ENCODE data around the gene GALNT2. TPM values are rescaled to one million over a fixed set of nuclear protein-coding genes. Genes with fewer than 3 reads are reported as not detected.
A peak's percentile ranks its signal among the peaks of the same experiment; 100 is the strongest.

GALNT2 gene
- total and polyA plus RNA-seq, 9 of the 15 experiments (the other 6 are each of a cell fraction or from before 2014, with no cell fraction given) = 1.6 to 106 (median 51.9) TPM

DNA sequence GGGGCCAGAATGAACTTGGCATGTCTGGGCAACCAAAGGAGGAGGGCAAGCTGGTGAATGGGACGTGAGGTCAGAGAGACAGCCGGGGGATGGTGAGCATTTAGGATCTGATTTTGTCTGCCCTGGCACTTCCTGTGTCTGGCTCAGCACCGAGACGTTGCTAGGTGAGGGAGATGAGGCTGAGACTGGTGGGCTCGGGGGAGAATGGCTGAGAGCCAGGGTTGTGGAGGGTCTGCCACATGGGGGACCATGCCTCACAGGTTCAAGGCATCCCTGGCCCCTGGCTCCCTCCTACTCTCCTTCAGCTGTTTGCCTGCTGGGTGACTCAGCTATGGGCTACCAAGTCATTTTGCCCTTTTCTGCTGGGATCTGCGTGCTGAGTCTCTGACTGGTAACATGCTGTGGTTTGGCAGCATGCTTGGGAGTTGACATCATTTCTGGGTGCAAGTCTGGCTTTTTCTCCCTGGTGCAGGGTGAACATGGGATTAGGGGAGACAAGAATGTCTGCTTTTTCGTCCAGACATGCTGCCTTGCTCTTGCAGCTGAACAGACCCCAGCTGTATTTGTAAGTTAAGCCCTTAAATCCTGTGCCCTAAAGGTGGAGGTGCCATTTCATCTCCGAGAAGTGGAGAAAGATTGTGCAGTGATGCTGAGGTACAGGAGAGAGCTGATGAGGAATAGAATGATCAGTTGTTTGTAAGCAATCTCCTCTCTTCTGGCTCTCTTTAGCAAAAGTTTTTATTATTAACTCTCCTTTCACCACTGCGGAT lies 17.6 kb downstream of the GALNT2 start (continued):
- TF ChIP-seq, protein P1, sequence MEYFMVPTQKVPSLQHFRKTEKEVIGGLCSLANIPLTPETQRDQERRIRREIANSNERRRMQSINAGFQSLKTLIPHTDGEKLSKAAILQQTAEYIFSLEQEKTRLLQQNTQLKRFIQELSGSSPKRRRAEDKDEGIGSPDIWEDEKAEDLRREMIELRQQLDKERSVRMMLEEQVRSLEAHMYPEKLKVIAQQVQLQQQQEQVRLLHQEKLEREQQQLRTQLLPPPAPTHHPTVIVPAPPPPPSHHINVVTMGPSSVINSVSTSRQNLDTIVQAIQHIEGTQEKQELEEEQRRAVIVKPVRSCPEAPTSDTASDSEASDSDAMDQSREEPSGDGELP (CRISPR knock-in tag; IDR thresholded peaks at IDR 0.05; ENCODE audit: borderline replicate concordance) = peak; percentile 42; the same call in 1 of the 2 replicates
- TF ChIP-seq ZNF324 (CRISPR knock-in tag; IDR thresholded peaks at IDR 0.05) (no peak), NFE2 (IDR thresholded peaks at IDR 0.05; ENCODE audit: low read depth) (peak; percentile 41; the same call in 1 of the 2 replicates), ARID1B (IDR thresholded peaks at IDR 0.05) (peak; percentile 31; the same call in 1 of the 2 replicates), ZNF175 (CRISPR knock-in tag; IDR thresholded peaks at IDR 0.05; ENCODE audit: low read depth) (no peak), MTA2 (IDR thresholded peaks at IDR 0.05; ENCODE audit: low read depth) (no peak), JUND (IDR thresholded peaks at IDR 0.05; ENCODE audit: borderline replicate concordance, low read depth, low read length) (peak; percentile 68; the same call in 1 of the 2 replicates), JUND (tag; IDR thresholded peaks at IDR 0.05; ENCODE audit: borderline replicate concordance, low read depth, low read length) (peak; percentile 35; the same call in 1 of the 3 replicates)

DNA sequence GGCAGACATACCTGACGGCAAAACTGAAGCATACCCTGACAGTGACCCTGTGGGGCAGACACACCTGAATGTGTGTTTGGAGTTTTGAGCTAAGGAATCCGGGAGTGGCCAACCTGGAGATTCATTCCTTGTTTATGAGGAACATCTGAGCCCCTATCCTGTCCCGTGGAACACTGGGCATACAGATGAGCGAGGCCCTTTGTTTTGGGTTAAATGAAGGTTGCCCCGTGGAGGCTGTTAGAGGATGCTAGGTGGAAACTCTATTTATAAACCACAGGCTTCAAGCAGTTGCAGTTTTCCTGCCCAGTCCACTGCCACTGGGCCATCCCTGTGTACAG lies 18.1 kb downstream of the GALNT2 start:
- Histone ChIP-seq H4K20me1 (replicated peaks; ENCODE audit: control insufficient read depth, insufficient read depth, low read length) (peaks cover 41% of the 10 kb centered on the region), H3K27me3 (ENCODE audit: control insufficient read depth in 2 of 2, insufficient read depth in 2 of 2, low read length in 2 of 2) (no peaks in the 10 kb centered on the region), H3K4me2 (ENCODE audit: insufficient read depth, low read length) (no peak overlapping the region), H3K4me3 (no peak overlapping the region), H3K9ac (ENCODE audit: insufficient read depth in 1 of 2, low read depth in 2 of 2, low read length in 2 of 2) (peak overlapping the region in 1 of 2 experiments; percentile 6; a peak in 1 of 4 replicates), H3K9me3 (replicated peaks; ENCODE audit: control insufficient read depth, insufficient read depth, low read depth, low read length) (no peaks in the 10 kb centered on the region), H2AFZ (ENCODE audit: low read depth, low read length) (no peak overlapping the region), H3K4me1 (replicated peaks in 1 of 2; ENCODE audit: control insufficient read depth in 2 of 2, insufficient read depth in 2 of 2, low read length in 2 of 2) (peaks cover 34 to 35% of the 10 kb centered on the region in 2 experiments), H3K79me2 (ENCODE audit: control insufficient read depth, insufficient read depth, low read length) (peaks cover 100% of the 10 kb centered on the region), H3K9me1 (ENCODE audit: control insufficient read depth, insufficient read depth, low read length) (peaks cover 5% of the 10 kb centered on the region), H3K27ac (ENCODE audit: extremely low read depth, low read depth, low read length) (no peak overlapping the region), H3K36me3 (ENCODE audit: control insufficient read depth, insufficient read depth, low read length) (peaks cover 21% of the 10 kb centered on the region)
- intact Hi-C loops (cut with micrococcal nuclease) = no loop called here
- ChIA-PET CTCF (ENCODE audit: low intra/inter-chr PET ratio) (no interaction called here), POLR2A (interaction anchor here (0.6 to 1.6 kb wide), 4 partner anchors 10 to 962 kb away, joined by 3 to 7 read pairs (median 3); no protein-coding TSS in a partner anchor)
- in situ Hi-C loops (cut with MboI) = no loop called here
- DNase-seq (ENCODE audit: extremely low read depth in 1 of 4, low spot score in 3 of 4) (no peak), ATAC-seq (no peak), FAIRE-seq (no peak)
- WGBS (ENCODE audit: insufficient coverage, low coverage, missing lambda C conversion rate) = 79% methylated on average over 5 of the region's 5 CpGs
- BruUV-seq (replicated peaks) = no TSS peak
- TF ChIP-seq, protein P2, sequence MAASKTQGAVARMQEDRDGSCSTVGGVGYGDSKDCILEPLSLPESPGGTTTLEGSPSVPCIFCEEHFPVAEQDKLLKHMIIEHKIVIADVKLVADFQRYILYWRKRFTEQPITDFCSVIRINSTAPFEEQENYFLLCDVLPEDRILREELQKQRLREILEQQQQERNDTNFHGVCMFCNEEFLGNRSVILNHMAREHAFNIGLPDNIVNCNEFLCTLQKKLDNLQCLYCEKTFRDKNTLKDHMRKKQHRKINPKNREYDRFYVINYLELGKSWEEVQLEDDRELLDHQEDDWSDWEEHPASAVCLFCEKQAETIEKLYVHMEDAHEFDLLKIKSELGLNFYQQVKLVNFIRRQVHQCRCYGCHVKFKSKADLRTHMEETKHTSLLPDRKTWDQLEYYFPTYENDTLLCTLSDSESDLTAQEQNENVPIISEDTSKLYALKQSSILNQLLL (CRISPR knock-in tag; IDR thresholded peaks at IDR 0.05; ENCODE audit: borderline replicate concordance) = no peak
- TF ChIP-seq ILF3 (IDR thresholded peaks at IDR 0.05; ENCODE audit: borderline replicate concordance) (no peak), ZFP1 (CRISPR knock-in tag; IDR thresholded peaks at IDR 0.05) (no peak), ZNF217 (CRISPR knock-in tag; IDR thresholded peaks at IDR 0.05) (no peak), PPARD (CRISPR knock-in tag; IDR thresholded peaks at IDR 0.05) (no peak), CBFB (CRISPR knock-in tag; IDR thresholded peaks at IDR 0.05) (no peak), FOXA1 (IDR thresholded peaks at IDR 0.05; ENCODE audit: borderline replicate concordance) (no peak), EHMT2 (IDR thresholded peaks at IDR 0.05) (no peak), HDAC3 (IDR thresholded peaks at IDR 0.05; ENCODE audit: borderline replicate concordance, partially characterized antibody) (no peak)
- TF ChIP-seq, protein P3, sequence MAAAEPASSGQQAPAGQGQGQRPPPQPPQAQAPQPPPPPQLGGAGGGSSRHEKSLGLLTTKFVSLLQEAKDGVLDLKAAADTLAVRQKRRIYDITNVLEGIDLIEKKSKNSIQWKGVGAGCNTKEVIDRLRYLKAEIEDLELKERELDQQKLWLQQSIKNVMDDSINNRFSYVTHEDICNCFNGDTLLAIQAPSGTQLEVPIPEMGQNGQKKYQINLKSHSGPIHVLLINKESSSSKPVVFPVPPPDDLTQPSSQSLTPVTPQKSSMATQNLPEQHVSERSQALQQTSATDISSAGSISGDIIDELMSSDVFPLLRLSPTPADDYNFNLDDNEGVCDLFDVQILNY (CRISPR knock-in tag; IDR thresholded peaks at IDR 0.05) = no peak
- TF ChIP-seq, protein P4, sequence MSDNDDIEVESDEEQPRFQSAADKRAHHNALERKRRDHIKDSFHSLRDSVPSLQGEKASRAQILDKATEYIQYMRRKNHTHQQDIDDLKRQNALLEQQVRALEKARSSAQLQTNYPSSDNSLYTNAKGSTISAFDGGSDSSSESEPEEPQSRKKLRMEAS (CRISPR knock-in tag; IDR thresholded peaks at IDR 0.05) = no peak

Measured in K562 (cell line).